Ovary (tissue), 9 donors: ENCODE data around the gene PTPRH. TPM values are rescaled to one million over a fixed set of nuclear protein-coding genes. Genes with fewer than 3 reads are reported as not detected.

ENCODE experiments used
- DNase-seq, 5 donors: peaks; one replicate each; pipeline ENCODE4 v3.0.0-alpha.2; 2019 to 2020
- H3K27ac ChIP-seq, 2 donors: fragments of 200-600 bp; one replicate each; pipeline versions ENCODE4 v1.5.1 to v1.8.0; 2019 to 2022
- H3K27me3 ChIP-seq: fragments of 200-600 bp; one replicate; pipeline ENCODE4 v1.8.0; 2022
- H3K36me3 ChIP-seq: fragments of 200-600 bp; sonication (generic); one replicate; pipeline ENCODE4 v1.5.1; 2019
- H3K4me1 ChIP-seq: one replicate; pipeline ENCODE4 v1.8.1; 2013; ENCODE audit warnings: mild to moderate bottlenecking, moderate library complexity; ENCODE audit not compliant: insufficient read depth
- H3K4me3 ChIP-seq: fragments of 200-600 bp; sonication (generic); one replicate; pipeline ENCODE4 v1.5.1; 2017
- H3K9me3 ChIP-seq, 2 donors: fragments of 200-600 bp in 1 of 2; sonication (generic) in 1 of 2; one replicate each; pipeline versions ENCODE4 v1.5.1 to v1.8.1; 2013 to 2019; ENCODE audit warnings: mild to moderate bottlenecking in 1 of 2, moderate library complexity in 1 of 2
- EP300 ChIP-seq: sonication (generic); formaldehyde crosslinking; IDR thresholded peaks from one replicate; pipeline ENCODE4 v1.6.1; 2017; ENCODE audit warnings: antibody characterized with exemption
- POLR2A ChIP-seq: fragments of 450-650 bp; IDR thresholded peaks from one replicate; pipeline ENCODE4 v1.6.1; 2017; ENCODE audit warnings: antibody characterized with exemption, mild to moderate bottlenecking, moderate library complexity
- WGBS, 3 donors: extraction: QIAGEN DNeasy Blood & Tissue Kit in 1 of 3; methylation state at CpG; one replicate each; pipeline versions ENCODE4 v1.1.5 to v1.1.7; 2013 to 2017; 5-methylcytosine and 5-hydroxymethylcytosine counted together
- intact Hi-C, 4 donors: fragments of 100-400 bp; cut with DNase I; formaldehyde crosslinking; loops; one replicate each; pipeline versions ENCODE4 v1.11.0 to v1.15.1; 2022 to 2023
- polyA plus RNA-seq, 2 donors: library from polyadenylated mRNA; stranded (reverse); fragments of 200-250 nt in 1 of 2; fragments of 350-450 nt in 1 of 2; fragmentation: Illumina TruSeq in 1 of 2; extraction: RNeasy Lipid Tissue Mini Kit (QIAGEN cat#74804) in 1 of 2; gene quantifications; one replicate each; pipeline ENCODE4 v1.2.3, GENCODE V29; 2013 to 2014
- total RNA-seq, 7 donors: library from RNA; depleted of rRNA in 2 of 7; stranded (reverse); fragments of >200 nt in 2 of 7; fragmentation: NEBNext Ultra II Directional in 3 of 7; extraction: Animal tissue kit (Norgen Biotek cat#: 25700) in 3 of 7; gene quantifications; one replicate each; pipeline versions ENCODE4 v1.1.0 to v1.2.4, GENCODE V29; 2016 to 2023
- TF ChIP-seq, protein P1 (sequence below), 3 donors: fragments of 450-650 bp in 2 of 3; fragments of 200-600 bp in 1 of 3; IDR thresholded peaks; one replicate each; pipeline versions ENCODE4 v1.5.1 to v1.8.0; 2016 to 2022; ENCODE audit warnings: antibody characterized with exemption in 3 of 3, mild to moderate bottlenecking in 1 of 3
- donor health status: DM: no; HTN: no; CAD: no; lungs with moderate emphysema.
- donor health status: DM: no; HTN: no; CAD: no.
- donor health status: Bipolar disorder and iron deficiency.
- donor health status: DM: yes; HTN: yes; CAD: no.
- donor health status: DM: no; HTN: no; CAD: no.
- donor health status: DM: yes; HTN: yes; CAD: no.

The PTPRH gene
- total and polyA plus RNA-seq, 9 donors = 0.23 to 4.6 (median 1.2) TPM

DNA sequence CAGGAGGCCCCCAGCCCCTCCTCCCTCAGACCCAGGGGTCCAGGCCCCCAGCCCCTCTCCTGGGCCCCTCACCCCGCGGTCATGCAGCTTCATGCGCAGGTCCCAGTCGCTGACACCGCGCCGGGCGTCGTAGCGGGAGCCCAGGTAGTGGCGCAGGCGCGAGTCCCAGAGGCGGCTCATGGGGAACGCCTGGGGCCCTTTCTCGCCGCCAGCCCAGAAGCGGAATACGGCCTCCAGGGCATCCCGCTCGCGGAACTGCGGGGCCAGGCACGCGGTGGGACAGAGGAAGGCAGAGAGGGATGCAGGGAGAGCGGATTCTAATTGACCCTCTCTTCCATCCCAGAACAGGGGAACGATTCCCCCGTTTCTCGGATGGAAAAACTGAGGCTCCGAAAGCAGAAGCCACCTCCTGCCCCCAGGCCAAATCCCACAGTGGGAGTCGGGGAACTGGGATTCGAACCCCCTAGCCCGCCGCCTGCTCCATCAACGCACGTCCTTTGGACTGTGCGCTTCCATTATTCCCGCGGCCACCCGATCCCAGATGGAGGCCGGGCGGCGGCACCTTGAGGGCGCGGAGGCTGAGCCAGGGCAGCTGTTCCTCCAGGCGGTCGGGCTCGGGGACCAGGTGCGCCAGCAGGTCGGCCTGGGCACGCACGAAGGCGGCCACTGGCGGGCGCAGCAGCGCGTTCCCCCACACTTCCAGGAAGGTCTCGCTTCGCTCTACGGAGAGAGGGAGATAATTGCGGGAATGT, 47.6 kb downstream of the PTPRH start:
- H3K9me3 ChIP-seq = no peaks in the 10 kb centered on the region
- DNase-seq = no peak
- H3K36me3 ChIP-seq = no peaks in the 10 kb centered on the region
- intact Hi-C loops = no loop called here
- no peak overlapping the region for H3K27ac ChIP-seq
- peaks cover 4% of the 10 kb centered on the region for H3K27me3 ChIP-seq
- H3K4me3 ChIP-seq = no peak overlapping the region
- TF ChIP-seq POLR2A = no peak
- TF ChIP-seq, protein P1, sequence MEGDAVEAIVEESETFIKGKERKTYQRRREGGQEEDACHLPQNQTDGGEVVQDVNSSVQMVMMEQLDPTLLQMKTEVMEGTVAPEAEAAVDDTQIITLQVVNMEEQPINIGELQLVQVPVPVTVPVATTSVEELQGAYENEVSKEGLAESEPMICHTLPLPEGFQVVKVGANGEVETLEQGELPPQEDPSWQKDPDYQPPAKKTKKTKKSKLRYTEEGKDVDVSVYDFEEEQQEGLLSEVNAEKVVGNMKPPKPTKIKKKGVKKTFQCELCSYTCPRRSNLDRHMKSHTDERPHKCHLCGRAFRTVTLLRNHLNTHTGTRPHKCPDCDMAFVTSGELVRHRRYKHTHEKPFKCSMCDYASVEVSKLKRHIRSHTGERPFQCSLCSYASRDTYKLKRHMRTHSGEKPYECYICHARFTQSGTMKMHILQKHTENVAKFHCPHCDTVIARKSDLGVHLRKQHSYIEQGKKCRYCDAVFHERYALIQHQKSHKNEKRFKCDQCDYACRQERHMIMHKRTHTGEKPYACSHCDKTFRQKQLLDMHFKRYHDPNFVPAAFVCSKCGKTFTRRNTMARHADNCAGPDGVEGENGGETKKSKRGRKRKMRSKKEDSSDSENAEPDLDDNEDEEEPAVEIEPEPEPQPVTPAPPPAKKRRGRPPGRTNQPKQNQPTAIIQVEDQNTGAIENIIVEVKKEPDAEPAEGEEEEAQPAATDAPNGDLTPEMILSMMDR (IDR thresholded peaks at IDR 0.05) = no peak
- TF ChIP-seq EP300 = no peak
- peaks cover 3% of the 10 kb centered on the region for H3K4me1 ChIP-seq
- WGBS, 3 donors = 14 to 18% (median 16%) methylated on average over 54 to 61 of the region's 61 CpGs

- TF ChIP-seq, protein P1 (IDR thresholded peaks at IDR 0.05) = no peak
- TF ChIP-seq POLR2A = no peak
- no peak for TF ChIP-seq EP300
- Histone ChIP-seq H3K36me3 (no peaks in the 10 kb centered on the region), H3K4me3 (no peak overlapping the region), H3K4me1 (peaks cover 3% of the 10 kb centered on the region), H3K27me3 (peaks cover 4% of the 10 kb centered on the region), H3K9me3 (no peaks in the 10 kb centered on the region), H3K27ac (no peak overlapping the region)
- 3 to 12% (median 9%) methylated on average over 20 to 32 of the region's 32 CpGs for WGBS, 3 donors
- no peak for DNase-seq
- intact Hi-C loops = no loop called here
These were observed 48.3 kb downstream of the PTPRH start for GRCh38 chr19:55160986-55161365.

- Histone ChIP-seq H3K4me3 (no peak overlapping the region), H3K27ac (no peak overlapping the region), H3K27me3 (peaks cover 4% of the 10 kb centered on the region), H3K36me3 (no peaks in the 10 kb centered on the region), H3K9me3 (no peaks in the 10 kb centered on the region), H3K4me1 (peaks cover 3% of the 10 kb centered on the region)
- DNase-seq = peak; percentile 38 to 78 (median 62)
- intact Hi-C loops = no loop called here
- no peak for TF ChIP-seq POLR2A
- TF ChIP-seq, protein P1 (IDR thresholded peaks at IDR 0.05) = peak in 2 of 3 donors; percentile 12 to 36
- no peak for TF ChIP-seq EP300
- WGBS, 3 donors = 1 to 4% (median 2%) methylated on average over 24 to 33 of the region's 33 CpGs
These were observed 48.9 kb downstream of the PTPRH start for GRCh38 chr19:55160128-55160985.

- no peak for DNase-seq
- peaks cover 4% of the 10 kb centered on the region for H3K27me3 ChIP-seq
- no peak overlapping the region for H3K4me3 ChIP-seq
- intact Hi-C loops = no loop called here
- H3K9me3 ChIP-seq = no peaks in the 10 kb centered on the region
- peaks cover 3% of the 10 kb centered on the region for H3K4me1 ChIP-seq
- H3K36me3 ChIP-seq = no peaks in the 10 kb centered on the region
- TF ChIP-seq POLR2A (no peak), EP300 (no peak)
- TF ChIP-seq, protein P1 (IDR thresholded peaks at IDR 0.05) = no peak
- no peak overlapping the region for H3K27ac ChIP-seq
- WGBS, 3 donors = 45 to 51% (median 51%) methylated on average over 18 of the region's 18 CpGs
These were observed 50.2 kb downstream of the PTPRH start for GRCh38 chr19:55158848-55159749.
